ENCODE data around the gene TRIM66. TPM values are rescaled to one million over a fixed set of nuclear protein-coding genes. Genes with fewer than 3 reads are reported as not detected.

TRIM66 gene
- total and polyA plus RNA-seq, 10 of the 15 experiments (the other 5 are each of a cell fraction or from before 2014, with no cell fraction given): 1.7 to 14.5 (median 7.4) TPM

- TF ChIP-seq, protein P1, sequence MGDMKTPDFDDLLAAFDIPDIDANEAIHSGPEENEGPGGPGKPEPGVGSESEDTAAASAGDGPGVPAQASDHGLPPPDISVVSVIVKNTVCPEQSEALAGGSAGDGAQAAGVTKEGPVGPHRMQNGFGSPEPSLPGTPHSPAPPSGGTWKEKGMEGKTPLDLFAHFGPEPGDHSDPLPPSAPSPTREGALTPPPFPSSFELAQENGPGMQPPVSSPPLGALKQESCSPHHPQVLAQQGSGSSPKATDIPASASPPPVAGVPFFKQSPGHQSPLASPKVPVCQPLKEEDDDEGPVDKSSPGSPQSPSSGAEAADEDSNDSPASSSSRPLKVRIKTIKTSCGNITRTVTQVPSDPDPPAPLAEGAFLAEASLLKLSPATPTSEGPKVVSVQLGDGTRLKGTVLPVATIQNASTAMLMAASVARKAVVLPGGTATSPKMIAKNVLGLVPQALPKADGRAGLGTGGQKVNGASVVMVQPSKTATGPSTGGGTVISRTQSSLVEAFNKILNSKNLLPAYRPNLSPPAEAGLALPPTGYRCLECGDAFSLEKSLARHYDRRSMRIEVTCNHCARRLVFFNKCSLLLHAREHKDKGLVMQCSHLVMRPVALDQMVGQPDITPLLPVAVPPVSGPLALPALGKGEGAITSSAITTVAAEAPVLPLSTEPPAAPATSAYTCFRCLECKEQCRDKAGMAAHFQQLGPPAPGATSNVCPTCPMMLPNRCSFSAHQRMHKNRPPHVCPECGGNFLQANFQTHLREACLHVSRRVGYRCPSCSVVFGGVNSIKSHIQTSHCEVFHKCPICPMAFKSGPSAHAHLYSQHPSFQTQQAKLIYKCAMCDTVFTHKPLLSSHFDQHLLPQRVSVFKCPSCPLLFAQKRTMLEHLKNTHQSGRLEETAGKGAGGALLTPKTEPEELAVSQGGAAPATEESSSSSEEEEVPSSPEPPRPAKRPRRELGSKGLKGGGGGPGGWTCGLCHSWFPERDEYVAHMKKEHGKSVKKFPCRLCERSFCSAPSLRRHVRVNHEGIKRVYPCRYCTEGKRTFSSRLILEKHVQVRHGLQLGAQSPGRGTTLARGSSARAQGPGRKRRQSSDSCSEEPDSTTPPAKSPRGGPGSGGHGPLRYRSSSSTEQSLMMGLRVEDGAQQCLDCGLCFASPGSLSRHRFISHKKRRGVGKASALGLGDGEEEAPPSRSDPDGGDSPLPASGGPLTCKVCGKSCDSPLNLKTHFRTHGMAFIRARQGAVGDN (IDR thresholded peaks at IDR 0.05): peak; percentile 88
- TF ChIP-seq SMAD1 (IDR thresholded peaks at IDR 0.05; ENCODE audit: low read depth, partially characterized antibody) (peak; percentile 92), BHLHE40 (IDR thresholded peaks at IDR 0.05; ENCODE audit: borderline replicate concordance in 1 of 2, low read depth in 2 of 2, low read length in 1 of 2) (peak; percentile 25 to 64; a peak in 1 of 4 replicates), YY1 (IDR thresholded peaks at IDR 0.05; ENCODE audit: low read depth, low read length) (peak; percentile 73), RB1 (IDR thresholded peaks at IDR 0.05; ENCODE audit: borderline replicate concordance) (peak; percentile 77; the same call in 1 of the 2 replicates), SMAD5 (IDR thresholded peaks at IDR 0.05; ENCODE audit: low read depth) (peak; percentile 99), POLR2AphosphoS2 (IDR thresholded peaks at IDR 0.05; ENCODE audit: low read depth, low read length) (peak; percentile 97), SUZ12 (IDR thresholded peaks at IDR 0.05; ENCODE audit: unreplicated experiment) (no peak)
- TF ChIP-seq, protein P2, sequence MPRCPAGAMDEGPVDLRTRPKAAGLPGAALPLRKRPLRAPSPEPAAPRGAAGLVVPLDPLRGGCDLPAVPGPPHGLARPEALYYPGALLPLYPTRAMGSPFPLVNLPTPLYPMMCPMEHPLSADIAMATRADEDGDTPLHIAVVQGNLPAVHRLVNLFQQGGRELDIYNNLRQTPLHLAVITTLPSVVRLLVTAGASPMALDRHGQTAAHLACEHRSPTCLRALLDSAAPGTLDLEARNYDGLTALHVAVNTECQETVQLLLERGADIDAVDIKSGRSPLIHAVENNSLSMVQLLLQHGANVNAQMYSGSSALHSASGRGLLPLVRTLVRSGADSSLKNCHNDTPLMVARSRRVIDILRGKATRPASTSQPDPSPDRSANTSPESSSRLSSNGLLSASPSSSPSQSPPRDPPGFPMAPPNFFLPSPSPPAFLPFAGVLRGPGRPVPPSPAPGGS (IDR thresholded peaks at IDR 0.05; ENCODE audit: borderline replicate concordance, insufficient read depth, low read depth, low read length, poor library complexity, severe bottlenecking): no peak
- TF ChIP-seq, protein P3, sequence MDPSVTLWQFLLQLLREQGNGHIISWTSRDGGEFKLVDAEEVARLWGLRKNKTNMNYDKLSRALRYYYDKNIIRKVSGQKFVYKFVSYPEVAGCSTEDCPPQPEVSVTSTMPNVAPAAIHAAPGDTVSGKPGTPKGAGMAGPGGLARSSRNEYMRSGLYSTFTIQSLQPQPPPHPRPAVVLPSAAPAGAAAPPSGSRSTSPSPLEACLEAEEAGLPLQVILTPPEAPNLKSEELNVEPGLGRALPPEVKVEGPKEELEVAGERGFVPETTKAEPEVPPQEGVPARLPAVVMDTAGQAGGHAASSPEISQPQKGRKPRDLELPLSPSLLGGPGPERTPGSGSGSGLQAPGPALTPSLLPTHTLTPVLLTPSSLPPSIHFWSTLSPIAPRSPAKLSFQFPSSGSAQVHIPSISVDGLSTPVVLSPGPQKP (IDR thresholded peaks at IDR 0.05; ENCODE audit: low read depth, low read length): peak; percentile 95
Observed at GRCh38 chr11:8682303-8683114, at the start of gene TRIM66, which contains the start of gene RPL27A (continued).

Data from GM12878 (cell line).